GM21515 (cell line): ENCODE results near the gene PRKRA.
A peak's percentile ranks its signal among the peaks of the same experiment; 100 is the strongest.
"Not testable (repeated sequence)": the region's sequence is repeated elsewhere in the genome, so short reads cannot be mapped to it uniquely, and the experiment has no call there.

Experiments
- ATAC-seq: cut with Tn5 transposase; IDR thresholded peaks from one replicate; pipeline ENCODE4 v1.9.1; 2021; ENCODE audit not compliant: unreplicated experiment

PRKRA gene

GRCh38 chr2:178469219-178469849 lies 18.4 kb upstream of the PRKRA start:
- ATAC-seq: no peak

GRCh38 chr2:178457390-178457886 lies 6.5 kb upstream of the PRKRA start:
- ATAC-seq: no peak

DNA sequence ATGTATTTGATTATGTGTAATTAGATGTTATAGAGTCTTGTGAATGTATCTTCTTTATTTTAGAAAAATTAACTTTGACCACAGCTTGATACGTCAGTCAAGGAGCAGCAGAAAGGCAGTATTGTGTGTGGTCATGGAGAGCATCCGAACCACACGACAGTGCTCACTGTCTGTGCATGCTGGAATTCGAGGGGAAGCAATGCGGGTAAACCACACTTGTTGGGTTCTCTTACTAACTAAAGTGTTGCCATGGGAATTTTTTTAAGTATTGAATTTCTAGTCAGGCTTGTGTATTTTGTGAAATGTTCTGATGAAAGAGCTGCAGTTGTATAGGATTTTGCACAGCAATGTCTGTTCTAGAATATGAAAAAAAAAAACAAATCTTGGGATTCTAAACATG lies 5.0 kb upstream of the PRKRA start:
- ATAC-seq: no peak

DNA sequence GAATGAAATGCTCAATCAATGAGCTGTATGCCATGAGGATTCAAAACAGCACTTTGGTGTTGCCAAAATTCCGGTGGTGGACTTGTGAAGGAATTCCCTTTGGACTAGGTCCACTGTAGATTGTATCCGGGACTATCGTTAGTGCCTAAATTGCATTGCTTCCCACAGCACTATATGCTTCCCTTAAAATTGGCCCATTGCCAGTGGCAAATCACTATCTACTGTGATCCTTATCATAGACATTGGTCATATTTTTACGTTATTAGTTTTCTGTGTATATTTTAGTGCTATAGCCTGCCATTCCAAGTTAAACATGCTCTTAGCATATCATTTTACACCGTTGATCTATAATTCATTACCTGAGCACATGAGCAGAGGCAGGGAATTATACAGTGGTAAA lies 1.9 kb upstream of the PRKRA start:
- ATAC-seq: no peak

GRCh38 chr2:178452334-178452733 lies 1.4 kb upstream of the PRKRA start:
- ATAC-seq: no peak

DNA sequence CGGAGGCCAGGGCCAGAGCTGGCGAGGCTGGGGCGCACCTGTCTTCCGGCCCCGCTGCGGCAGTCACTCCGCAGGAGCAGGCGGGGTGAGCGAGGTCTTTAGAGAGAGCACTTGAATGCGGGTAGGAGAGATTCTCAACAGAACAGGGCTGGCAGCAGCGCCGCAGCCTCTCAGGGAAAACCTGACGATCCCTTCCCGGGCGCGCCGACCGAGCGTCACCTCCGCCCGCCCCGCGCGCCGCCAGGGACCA lies 526 bp downstream of the PRKRA start:
- peak; percentile 52 for ATAC-seq

- peak; percentile 14 for ATAC-seq
Measured at GRCh38 chr2:178449700-178450523, 1.1 kb downstream of the PRKRA start.

GRCh38 chr2:178448968-178449661 lies 1.9 kb downstream of the PRKRA start:
- no peak for ATAC-seq

DNA sequence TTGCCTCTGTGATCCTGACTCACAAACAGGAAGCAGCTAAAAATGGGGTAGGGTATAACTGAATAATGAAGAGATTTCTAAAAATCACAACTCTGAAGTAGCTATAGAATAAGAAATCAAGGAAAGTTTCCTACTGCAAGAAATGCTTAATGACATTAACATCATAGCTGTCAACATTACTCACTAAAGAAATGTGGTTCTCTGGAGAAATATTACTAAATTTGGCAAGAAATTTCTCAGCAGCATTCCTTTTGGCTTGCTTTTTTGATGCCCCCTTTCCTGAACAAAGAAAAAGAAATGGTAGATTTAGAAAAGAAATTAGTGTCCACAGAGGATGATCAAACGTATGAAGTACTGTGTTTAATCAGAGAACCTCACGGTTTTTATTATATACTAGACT lies 9.5 kb downstream of the PRKRA start:
- no peak for ATAC-seq

- ATAC-seq: no peak
Measured at GRCh38 chr2:178436662-178437061, 14.3 kb downstream of the PRKRA start.

DNA sequence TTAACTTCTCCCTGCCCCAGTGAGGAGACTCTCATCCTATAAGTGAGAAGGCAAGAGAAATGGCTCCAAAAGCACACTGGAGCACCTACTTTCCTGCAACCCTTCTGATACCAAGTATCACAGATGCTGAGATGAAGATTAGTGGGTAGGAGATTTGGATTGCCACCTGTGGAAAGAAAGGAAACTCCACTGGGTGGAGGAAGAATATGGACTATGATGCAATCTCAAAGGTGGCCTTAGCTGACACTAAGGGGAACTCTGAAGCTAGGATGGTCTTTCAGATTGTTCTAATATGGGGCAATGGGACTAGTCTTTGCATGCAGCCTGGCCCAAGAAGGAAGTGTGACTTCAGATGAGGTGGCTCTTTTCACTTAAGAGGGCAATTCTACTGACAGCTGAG lies 21.6 kb downstream of the PRKRA start:
- ATAC-seq: no peak

GRCh38 chr2:178428396-178428806 lies 22.6 kb downstream of the PRKRA start:
- ATAC-seq: no peak

DNA sequence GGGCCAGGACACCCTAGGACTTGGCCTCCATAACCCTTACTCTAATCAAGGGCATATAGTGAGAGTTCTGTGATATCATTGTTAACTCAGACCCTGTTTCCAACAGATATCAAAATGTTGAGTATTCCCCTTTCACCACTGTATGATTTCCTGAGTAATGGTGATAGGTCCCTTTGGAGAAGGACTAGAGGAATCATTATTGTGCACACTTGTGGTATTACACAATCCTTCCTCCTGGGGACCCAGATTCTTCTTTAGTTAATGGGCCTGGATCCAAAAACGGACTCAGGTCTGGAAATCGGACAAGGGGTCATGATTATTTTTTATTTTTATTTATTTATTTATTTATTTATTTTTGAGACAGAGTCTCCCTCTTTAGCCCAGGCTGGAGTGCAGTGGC lies 23.5 kb downstream of the PRKRA start:
- no peak for ATAC-seq

GRCh38 chr2:178426388-178426787 lies 24.6 kb downstream of the PRKRA start:
- no peak for ATAC-seq

DNA sequence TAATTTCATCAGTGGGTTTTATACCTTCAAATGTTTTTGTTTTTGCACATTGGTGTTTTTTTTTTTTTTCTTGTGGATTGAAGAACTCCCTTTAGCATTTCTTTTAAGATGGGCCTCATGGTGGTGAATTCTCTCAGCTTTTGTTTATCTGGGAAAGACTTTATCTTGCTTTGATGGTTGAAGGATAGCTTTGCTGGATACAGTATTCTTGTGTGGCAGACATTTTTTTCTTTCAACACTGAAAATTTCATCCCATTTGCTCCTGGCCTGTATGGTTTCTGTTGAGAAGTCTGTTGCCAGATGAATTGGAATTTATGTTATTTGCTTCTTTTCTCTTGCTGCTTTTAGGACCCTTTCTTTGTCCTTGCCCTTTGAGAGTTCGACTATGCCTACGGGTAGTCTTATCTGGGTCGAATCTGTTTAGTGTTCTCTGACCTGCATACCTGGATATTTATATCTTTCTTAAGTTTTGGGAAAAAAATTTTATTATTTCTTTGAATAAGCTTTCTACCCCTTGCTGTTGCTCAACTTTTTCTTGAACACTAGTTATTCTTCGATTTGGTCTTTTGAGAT lies 25.6 kb downstream of the PRKRA start:
- ATAC-seq: no peak

- not testable (repeated sequence) for ATAC-seq
Measured at GRCh38 chr2:178423746-178424145, 27.2 kb downstream of the PRKRA start.

DNA sequence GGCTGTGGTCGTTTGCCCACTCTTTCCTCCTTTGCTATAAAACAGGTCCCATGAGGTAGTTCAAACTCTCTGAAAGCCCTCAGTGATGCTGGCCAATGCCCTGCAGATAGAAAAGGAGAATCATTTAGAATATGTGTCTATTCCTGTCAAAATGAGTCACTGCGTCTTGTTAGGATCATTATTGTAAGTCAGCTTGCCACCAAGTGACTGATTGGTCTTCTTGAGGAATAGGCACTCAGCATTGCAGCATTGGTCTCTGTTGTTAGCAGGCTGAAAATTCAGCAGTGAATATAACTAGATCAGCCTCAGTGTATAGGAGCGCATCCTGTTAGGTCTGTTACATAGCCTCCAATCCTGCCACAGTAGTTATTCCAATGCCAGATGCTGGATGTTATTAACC lies 28.9 kb downstream of the PRKRA start:
- no peak for ATAC-seq

GRCh38 chr2:178420463-178420999 lies 30.4 kb downstream of the PRKRA start:
- ATAC-seq: no peak

GRCh38 chr2:178419123-178419522 lies 31.9 kb downstream of the PRKRA start:
- ATAC-seq: no peak

DNA sequence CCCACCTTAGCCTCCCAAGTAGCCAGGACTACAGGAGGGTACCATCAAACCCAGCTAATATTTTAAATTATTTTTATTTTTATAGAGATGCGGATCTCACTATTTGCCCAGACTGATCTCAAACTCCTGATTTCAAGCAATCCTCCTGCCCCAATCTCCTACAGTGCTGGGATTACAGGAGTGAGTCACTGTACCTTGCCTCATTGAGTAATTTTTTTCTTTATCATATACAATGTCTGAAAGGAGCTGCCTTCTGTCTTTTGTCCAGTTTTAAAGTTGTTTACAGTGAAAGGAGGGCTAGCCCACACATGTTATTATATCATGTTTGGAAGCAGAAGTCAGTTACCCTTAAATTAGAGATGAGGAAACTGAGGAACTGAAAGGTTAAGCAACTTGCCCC lies 32.5 kb downstream of the PRKRA start:
- no peak for ATAC-seq

DNA sequence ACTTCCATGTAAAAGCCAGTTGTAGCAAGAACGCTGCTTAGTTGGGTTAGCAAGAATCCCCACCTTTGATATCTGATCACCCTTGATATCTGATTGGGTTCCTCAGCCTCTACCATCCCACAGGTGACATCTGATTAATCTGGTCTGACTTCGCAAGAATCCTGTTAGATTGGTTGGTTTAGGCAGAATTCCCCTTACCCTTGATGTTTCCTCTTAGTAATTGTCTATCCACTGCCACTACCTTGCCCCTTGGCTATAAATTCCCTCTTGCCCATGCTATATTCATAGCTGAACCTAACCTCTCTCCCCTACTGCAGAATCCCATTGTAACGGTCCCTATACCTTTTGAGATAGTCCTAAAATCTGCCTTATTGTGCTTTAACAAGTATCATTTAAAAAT lies 33.1 kb downstream of the PRKRA start:
- ATAC-seq: no peak

DNA sequence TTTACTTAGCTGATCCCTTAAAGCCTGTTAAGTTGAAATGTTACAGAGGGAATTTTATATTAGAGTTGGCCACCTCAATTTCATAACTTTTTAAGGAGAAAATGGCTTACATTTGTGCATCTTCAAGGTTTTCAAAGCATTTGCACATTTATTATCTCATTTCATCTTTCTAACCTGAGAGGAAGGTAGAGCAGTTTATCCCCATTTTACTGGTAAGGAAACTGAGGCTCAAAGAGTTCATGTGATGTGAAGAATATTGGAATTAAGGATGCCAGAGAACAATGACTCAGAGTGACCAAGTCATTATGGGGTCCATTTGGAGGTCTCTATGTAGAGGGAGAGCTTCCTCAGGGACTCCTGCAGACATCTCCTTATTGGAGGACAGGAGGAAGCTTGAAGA lies 35.0 kb downstream of the PRKRA start:
- ATAC-seq: no peak
